Cortex of kidney (tissue), 1 donor: ENCODE measurements around the gene RNF214.

Experiments
- DNase-seq: peaks from one replicate; lab custom pipeline; 2025; lab: John Stamatoyannopoulos, UW

Gene RNF214

DNA sequence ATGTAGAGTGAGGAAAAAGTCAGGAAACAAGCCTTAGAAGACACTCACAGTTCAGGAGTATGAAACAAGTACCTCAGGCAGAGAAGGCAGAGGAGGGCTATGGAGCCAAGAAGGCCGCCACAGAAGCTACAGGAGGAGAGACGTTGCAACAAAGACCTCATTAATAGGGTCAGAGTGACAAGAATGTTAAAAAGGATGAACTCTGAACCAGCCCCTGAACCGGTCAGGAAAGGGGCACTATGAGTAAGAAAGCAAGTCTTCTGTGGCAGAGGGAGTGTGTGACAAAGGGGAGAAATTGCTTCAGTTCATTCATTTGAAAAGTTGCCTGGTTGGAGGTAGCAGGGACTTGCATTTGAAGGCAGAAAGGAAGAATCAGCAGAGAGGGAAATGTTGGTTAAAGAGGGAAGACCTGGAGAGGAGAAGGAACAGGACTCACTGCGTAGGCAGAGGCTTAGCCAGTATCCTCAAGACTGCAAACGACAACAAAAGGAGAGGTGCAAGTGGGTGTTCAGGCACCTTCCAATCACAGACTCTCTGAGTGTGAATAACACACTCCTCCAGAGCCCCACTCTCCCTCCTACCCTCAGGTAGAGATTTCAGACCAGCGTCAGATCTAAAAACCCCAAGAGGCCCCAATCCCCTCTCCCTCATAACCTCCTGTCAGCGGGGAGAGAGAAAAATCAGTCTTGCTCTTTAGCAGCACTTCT is 17.9 kb upstream of the RNF214 start:
- no peak for DNase-seq

GRCh38 chr11:117217141-117218084 is 15.1 kb upstream of the RNF214 start:
- DNase-seq, result no peak

DNA sequence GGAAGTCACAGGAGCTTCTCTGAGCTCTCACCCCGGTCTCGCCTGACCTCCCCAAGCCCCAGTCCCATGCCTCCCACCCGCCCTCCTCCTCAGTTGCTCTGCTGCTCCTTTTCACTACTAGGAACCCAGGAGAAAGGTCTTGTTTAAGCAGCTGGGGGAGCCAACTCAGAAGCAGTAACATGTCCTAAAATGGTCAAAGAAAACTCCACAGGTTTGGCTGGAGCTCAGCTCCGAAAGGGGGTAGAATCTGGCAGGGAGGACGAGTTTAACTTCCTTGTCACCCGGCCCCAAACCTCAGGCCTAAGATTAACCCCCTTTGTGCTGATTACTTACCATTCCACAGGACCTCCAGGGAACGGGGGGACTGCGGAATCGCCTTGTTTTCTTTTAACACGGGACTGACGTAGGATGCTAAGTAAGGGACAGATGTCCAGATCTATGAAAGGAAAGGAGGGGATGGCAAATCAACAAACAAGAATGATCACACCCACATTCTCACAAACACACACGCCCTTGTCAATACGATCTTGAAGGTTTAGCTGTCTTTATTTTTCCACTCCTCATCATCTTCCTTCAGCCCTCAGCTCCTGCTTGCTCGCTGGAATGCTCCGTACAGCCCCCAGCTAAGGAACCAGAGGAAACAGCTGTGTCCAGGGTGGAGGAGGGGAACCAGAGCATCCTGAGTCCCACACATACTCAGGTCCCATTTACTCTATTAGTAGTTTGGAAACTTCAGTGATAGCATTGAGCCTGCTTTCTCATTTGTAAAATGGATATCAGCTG is 14.1 kb upstream of the RNF214 start:
- DNase-seq, result no peak

DNA sequence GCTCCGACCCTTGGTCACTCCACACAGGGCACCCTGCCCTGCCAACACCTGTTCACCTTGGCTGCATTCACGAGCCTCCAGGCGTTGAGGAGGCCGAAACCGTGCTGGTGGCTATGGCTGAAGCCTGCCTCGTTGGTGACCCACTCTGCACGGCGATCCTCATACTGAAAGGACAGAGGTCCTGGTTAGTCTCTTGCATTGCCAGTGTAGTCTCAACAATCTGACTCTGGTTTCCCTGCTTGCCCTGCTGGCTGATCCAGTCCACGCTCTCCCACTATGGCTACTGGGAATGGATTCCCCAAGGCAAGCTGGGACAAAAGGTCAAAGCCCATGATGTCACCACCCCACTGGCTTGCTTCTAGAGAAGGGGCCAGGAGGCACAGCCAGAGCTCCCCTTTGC is 13.5 kb upstream of the RNF214 start:
- DNase-seq, result no peak

- no peak for DNase-seq
Measured at GRCh38 chr11:117219455-117219854, 13.0 kb upstream of the RNF214 start.

- no peak for DNase-seq
Measured at GRCh38 chr11:117219995-117220394, 12.5 kb upstream of the RNF214 start.

DNA sequence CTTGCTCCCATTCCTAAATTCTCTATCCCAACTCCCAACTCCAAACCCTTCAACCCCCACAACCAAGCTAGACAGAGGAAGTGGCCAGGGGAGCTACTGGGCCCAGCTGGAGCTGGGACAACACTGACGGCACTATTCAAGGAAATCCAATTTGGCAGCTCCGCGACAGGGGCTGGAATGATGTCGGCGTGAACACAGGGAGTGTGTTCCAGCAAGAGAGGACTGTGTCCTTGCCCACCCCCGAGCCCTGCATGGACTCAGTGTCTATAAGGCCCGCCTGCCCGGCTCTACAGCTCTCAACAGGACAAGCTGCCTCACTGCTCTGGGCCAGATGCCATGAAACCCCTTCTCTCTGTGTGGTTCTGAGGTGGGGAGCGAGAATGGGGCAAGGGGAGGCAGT is 11.9 kb upstream of the RNF214 start:
- no peak for DNase-seq

GRCh38 chr11:117220999-117221774 is 11.3 kb upstream of the RNF214 start:
- DNase-seq, result no peak

GRCh38 chr11:117221775-117222517 is 10.5 kb upstream of the RNF214 start:
- DNase-seq, result no peak

DNA sequence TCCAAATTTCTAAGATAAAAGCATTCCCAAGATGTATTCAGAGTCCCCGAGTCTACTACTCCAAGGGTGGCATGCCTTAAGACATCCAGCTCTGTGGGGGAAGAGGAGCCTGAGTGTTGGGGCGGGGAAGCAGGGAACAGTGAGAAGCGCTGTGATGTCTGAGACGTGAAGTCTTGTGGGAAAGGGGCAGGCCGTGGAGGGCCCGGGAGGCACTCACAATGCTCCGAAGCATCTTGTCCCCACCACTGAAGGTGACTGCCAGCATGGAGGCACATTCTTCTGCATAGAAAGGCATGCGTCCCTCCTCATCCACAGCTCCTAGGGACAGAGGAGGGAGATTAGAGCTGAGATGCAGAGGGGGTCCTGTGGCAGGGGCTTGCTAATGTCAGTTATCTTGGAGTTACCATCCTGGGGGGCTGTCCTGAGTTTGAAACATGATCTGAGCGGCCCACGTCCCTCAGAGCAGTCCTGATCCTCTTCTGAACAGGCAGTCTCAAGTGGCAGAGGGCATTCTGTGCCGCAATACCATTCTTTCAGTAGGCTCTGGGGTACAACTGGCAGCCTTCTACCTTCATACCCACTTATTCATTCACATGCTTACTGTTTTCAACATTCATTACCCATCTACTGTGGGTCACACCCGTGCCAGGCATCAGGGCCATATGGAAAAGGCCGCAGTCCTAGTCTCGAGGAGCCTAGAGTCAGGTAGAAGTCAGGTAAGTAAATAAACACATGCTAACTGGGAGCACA is 9.3 kb upstream of the RNF214 start:
- DNase-seq, result no peak

GRCh38 chr11:117223741-117224689 is 8.5 kb upstream of the RNF214 start:
- DNase-seq, result no peak

GRCh38 chr11:117225553-117226170 is 6.8 kb upstream of the RNF214 start:
- no peak for DNase-seq

- DNase-seq, result no peak
Measured at GRCh38 chr11:117226388-117227385, 5.8 kb upstream of the RNF214 start.

GRCh38 chr11:117228091-117228490 is 4.4 kb upstream of the RNF214 start:
- no peak for DNase-seq

DNA sequence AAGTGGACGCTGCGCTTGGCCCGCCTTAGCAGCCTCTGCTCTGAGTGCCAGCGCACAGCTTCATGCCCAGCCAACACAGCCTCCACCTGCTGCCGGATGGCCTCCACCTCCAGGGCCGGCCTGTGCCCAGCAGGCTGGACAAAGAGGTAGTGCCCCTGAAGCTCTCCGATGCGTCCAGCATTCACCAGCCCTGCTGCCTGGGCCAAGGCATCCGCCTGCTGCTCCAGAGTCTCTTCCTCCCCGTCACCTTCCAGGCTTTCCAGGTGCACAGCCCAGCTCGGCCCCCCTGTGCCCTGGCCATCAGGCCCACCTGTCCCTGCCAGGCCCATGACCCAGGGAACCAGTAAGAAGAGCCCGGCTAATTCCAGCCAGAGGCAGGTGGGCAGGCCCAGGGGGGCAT is 3.1 kb upstream of the RNF214 start:
- DNase-seq, result no peak

- no peak for DNase-seq
Measured at GRCh38 chr11:117229931-117230285, 2.6 kb upstream of the RNF214 start.

GRCh38 chr11:117230286-117230961 is 2.0 kb upstream of the RNF214 start:
- no peak for DNase-seq
